ENCODE measurements around the gene NFATC2.

DNA sequence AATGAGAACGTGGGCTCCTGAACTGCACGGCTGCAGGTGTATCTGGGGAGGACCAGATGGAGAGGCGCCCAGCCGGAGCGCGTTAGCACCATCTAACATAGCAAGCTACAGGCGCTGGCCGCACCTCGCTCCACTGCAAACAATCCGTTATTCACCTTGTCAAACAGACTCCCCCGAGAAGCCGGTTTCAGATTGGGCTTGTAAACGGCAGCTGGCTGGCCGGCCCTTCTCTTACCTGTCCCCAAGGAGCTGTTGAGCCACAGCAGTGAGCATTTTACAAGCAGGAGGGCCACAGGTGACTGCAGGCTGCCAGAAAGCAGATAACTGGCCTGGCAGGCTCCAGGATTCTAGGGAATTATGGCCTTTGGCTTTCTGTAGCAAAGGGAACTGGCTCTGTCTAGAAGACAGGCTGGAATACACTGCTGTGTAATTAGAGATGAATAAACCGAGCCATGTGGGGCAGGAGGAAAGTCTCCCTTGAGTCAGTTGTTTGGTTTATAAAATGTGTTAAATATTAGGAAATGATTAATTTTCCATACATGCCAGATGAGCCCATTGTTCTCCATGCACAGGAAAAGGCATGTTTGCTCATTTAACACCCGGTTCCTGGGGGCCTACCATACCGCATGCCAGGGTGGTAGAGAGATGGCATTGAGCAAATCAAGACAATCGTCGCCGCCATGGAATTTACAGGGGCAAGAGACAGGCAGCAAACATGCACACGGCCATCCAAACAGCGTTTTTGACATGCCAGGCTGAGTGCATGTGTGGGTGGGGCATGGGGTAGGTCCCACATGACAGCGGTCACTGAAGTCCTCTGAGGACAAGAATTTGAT is 159.3 kb downstream of the NFATC2 start:
- TF ChIP-seq CTCF (IDR thresholded peaks at IDR 0.05; ENCODE audit: low read depth, low read length, poor library complexity, severe bottlenecking) (no peak), EZH2phosphoT487 (IDR thresholded peaks at IDR 0.05; ENCODE audit: borderline replicate concordance, low read length) (no peak)

All from DOHH2 (cell line).